ENCODE results near the gene UGT1A6.

UGT1A6 gene

DNA sequence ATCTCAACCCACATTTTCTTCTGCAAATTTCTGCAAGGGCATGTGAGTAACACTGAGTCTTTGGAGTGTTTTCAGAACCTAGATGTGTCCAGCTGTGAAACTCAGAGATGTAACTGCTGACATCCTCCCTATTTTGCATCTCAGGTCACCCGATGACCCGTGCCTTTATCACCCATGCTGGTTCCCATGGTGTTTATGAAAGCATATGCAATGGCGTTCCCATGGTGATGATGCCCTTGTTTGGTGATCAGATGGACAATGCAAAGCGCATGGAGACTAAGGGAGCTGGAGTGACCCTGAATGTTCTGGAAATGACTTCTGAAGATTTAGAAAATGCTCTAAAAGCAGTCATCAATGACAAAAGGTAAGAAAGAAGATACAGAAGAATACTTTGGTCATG, 75.4 kb downstream of the UGT1A6 start:
- DNase-seq (ENCODE audit: low read depth): no peak

DNA sequence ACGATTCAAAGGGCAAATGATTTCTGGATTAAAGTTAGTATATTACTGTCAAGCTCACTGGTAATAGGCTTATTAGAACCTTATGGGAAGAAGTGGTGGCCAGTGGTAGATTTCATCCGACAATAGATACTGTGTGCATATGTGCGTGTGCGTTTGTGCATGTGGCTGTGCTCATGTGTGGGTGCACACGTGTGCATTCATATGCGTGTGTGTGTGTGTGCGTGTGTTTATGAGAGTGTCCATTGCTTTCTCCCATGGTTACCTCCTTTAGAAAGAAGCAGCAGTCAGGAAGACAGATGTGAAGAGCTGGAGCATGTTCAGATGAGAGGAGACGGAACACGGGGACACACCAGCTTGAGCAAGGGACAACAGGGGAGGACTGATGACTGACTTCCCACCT, 76.6 kb downstream of the UGT1A6 start:
- DNase-seq (ENCODE audit: low read depth): no peak

DNA sequence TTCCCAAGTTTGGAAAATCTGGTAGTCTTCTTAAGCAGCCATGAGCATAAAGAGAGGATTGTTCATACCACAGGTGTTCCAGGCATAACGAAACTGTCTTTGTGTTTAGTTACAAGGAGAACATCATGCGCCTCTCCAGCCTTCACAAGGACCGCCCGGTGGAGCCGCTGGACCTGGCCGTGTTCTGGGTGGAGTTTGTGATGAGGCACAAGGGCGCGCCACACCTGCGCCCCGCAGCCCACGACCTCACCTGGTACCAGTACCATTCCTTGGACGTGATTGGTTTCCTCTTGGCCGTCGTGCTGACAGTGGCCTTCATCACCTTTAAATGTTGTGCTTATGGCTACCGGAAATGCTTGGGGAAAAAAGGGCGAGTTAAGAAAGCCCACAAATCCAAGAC, 79.5 kb downstream of the UGT1A6 start:
- DNase-seq (ENCODE audit: low read depth): no peak

DNA sequence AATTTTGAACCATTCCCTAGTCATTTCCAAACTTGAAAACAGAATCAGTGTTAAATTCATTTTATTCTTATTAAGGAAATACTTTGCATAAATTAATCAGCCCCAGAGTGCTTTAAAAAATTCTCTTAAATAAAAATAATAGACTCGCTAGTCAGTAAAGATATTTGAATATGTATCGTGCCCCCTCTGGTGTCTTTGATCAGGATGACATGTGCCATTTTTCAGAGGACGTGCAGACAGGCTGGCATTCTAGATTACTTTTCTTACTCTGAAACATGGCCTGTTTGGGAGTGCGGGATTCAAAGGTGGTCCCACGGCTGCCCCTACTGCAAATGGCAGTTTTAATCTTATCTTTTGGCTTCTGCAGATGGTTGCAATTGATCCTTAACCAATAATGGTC, 79.9 kb downstream of the UGT1A6 start:
- no peak for DNase-seq (ENCODE audit: low read depth)

DNA sequence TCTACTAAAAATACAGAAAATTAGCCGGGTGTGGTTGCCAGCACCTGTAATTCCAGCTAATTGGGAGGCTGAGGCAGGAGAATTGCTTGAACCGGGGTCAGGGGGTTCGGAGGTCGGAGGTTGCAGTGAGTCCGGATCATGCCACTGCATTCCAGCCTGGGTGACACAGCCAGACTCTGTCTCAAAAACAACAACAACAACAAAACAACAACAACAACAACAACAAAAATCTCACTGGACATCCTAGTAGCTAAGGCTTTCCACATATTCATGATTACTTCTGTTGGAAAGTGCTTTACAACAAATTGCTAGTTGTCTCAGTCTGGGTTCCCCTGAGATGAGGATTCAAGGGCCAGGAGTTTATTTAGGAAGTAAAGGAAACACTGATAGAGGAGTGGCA, 81.2 kb downstream of the UGT1A6 start:
- DNase-seq (ENCODE audit: low read depth): no peak

DNA sequence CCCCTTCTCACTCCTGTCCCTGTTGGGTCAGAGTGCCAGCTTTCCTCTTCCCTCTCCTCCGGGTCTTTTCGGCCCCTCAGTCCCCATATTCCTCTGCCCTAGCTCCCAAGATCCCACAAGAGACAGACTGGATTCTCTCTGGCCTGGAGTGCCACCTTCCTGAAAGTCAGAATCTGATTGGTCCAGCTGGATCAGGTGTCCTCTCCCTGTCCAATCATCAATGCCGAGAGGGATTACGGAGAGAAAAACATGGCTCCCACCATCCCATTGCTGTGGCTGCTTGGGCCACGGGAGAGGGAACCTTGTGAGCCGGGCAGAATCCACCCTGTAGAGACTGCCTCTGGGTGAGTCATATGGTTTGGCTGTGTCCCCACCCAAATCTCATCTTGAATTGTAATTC, 82.7 kb downstream of the UGT1A6 start:
- no peak for DNase-seq (ENCODE audit: low read depth)

DNA sequence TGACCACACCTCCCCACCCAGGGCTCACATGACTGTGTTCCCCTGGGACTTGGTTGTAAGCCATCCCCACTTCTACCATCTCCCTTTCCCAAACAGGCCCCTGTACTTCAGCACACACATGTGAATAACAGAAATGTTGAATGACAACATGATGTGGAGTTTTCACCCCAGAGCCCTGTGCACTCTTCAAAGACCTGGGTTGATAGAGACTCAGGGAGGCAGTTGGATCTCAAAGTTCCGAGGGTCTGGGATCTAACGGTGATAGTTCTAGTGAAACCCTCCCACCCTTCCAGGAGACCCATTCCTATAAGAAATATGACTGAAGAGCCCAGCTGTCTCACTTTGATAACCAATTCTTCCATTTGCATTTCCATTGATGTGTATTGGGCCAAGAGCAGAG, 85.3 kb downstream of the UGT1A6 start, which contains the start of gene MROH2A:
Gene MROH2A (plus strand): TSS at position 301 of the 400 bp plus-strand sequence. CDS start 1,029 bp downstream, outside the sequence.
- DNase-seq (ENCODE audit: low read depth): no peak

DNA sequence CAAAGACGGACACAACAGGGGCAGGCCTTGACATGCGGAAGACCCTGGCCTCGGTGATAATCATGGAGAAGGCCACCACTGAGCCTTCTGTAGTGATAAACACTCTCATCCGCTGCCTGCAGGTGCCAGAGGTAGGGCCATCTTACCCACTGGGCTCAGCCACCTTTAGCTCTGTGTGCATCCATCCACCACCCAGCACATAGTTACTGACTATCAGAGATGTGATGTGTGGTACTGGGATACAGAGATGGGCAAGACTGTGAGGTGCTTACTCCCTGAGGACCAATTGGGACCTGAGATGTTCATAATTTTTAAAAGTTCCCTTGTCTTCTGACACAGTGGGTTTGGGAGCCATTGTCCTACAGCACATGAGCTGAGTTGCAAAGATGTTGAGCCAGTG, 87.0 kb downstream of the UGT1A6 start:
- no peak for DNase-seq (ENCODE audit: low read depth)

DNA sequence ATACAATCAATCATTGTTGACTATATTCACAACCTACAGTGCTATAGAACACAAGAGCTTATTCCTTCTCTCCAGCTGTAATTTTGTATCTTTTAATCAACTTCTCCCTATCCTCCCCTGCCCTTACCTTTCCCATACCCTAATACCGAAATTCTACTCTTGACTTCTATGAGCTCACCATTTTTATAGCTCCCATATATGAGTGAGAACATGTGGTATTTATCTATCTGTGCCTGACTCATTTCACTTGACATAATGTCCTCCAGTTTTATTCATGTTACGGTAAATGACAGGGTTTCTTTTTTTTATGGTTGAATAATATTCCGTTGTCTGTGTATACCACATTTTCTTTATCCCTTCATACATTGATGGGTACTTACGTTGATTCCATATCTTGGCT, 88.1 kb downstream of the UGT1A6 start:
- DNase-seq (ENCODE audit: low read depth): no peak

DNA sequence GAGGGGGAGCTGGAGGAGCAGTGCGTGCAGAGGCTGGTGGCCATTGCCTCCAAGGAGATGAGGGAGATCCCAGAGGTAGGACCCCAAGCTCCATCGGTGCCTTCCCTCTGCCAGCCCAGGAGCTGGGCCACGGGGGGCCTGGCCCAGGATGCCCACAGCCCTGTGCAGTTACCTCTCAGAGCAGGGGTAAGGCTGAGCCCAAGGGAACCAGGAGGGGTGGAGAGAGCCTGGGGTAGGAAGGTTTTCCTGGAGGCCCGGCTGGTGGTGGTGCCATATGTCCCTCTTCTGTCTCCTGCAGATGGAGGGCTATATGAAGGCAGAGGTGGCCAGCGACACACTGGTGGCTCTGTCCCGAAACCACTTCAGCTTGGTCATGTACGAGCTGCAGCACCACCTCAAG, 96.9 kb downstream of the UGT1A6 start:
- no peak for DNase-seq (ENCODE audit: low read depth)

DNA sequence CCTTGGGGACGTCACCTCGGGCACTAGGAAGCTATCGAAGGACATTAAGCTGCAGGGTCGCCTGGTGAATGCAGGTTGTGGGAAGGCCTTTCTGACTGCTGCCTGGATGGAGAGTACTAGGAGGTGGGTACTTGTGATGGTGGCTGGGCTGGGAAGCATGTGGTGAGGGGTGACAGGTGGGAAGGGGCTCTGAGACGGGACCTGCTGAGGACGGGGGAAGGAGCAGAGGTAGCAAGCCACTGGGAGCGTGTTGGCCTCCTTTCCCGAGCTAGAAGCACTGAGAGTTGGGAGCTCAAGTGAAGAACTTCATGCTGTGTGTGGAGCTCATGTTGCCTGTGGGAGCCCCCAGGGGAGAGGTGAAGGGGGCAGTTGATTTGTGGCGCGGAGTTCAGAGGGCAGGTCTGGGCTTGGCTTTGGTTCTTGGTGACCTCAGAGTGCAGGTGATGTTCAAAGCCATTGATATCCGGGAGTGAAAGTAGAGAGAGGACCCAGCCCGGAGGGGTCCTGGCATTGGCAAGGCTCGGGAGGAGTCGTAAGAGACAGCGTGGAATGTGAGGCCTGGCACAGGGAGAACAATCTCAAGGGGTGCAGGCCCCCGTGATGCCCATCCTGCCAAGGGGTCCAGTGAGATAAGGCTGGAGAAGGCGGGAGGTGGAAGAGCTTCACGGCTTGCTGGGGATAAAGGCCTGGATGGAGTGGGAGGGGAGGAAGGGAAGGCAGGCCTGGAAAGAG, 98.6 kb downstream of the UGT1A6 start:
- DNase-seq (ENCODE audit: low read depth): no peak

DNA sequence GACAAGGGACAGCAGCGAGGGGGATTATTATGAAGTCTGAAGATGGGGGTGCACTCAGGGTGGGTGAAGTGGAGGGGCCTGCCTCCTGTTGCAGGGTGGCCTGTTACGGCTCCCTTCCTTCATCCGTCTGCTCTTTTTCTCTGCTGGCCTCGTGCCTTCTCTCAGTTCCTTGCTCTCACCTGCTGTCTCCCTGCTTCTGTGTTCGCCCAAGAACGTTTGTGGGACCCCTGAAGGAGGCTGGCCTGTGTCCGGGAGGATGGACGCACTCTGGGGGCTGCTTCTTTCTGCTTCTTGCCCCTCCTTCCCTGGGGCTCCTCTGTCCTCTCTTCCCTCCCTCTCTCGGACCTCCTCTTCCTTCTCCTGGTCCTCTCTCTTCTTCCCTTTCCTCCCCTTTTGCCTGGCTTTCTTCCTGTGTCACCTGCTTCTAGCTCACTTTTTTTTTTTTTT, 99.2 kb downstream of the UGT1A6 start:
- DNase-seq (ENCODE audit: low read depth): no peak

DNA sequence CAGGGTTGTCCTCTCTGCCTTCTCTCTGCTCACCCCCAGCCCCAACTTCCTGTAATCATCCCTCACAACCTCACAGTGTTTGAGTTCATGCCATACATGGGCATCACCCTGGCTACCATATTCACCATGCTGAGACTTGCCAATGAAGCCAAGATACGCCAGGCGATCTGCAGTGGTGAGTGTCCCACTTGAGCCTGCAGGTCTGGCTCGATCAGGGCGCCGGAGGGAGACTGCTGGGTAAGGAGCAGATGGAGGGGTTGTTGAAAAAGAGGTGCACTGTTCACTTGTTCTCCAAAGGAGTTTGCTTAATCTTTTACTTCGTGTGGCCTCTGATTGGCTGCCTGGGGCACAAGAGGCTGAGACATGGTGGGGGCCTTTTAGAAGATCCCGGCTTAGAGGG, 100.0 kb downstream of the UGT1A6 start:
- DNase-seq (ENCODE audit: low read depth): no peak

DNA sequence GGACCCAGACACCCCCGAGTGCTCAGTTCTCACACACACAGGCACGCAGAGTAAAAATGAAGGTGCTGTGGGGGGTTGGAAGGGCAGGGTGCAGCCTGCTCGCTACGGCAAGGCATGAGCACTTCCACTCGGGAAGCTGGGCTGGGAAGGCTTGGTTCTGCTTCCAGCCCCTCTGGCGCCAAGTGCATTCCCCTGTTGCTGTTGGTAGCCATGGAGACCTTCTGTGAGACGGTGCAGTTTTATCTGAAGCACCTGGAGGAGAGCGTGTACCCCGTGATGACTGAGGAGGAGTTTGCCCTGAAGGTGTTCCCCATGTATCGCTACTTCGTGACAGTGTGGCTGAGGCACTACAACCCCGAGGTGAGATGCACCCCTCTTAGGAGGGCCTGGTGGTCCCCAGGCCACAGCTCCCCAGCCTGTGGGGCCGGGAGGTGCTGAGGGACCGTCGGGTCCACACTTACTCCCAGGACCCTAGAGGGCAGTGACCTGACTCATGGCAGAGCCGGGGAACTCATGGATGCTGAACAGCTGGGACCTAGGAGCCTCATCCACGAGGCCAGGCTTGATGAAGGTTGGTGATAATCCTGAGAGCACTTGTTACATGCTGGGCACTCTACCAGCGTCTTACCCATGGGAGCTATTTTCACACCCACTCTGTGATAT, 100.9 kb downstream of the UGT1A6 start:
- DNase-seq (ENCODE audit: low read depth): no peak

DNA sequence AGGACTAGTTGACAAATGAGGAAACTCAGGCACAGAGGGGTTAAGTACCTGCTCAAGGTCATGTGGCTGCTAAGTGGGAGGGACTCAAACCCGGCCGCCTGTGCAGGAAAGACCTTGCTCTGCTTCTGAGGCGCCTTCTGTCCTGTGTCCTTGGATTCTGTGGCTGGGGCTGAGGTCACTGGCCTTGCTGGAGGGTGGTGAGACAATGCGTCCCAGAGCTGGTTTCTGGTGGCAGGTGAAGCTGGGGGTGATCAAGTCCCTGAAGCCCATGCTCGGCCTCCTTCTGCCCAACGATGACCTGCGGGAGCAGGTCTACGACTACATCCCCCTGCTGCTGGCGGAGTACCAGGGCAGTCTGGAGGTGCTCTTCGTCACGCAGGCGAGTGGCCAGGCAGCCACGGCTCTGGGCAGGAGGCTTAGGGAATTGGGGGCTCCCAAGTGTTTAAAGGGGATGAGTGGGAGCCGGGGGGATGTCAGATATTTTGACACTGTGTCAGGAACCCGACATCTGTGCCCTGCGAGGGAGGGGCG, 101.5 kb downstream of the UGT1A6 start:
- DNase-seq (ENCODE audit: low read depth): no peak

DNA sequence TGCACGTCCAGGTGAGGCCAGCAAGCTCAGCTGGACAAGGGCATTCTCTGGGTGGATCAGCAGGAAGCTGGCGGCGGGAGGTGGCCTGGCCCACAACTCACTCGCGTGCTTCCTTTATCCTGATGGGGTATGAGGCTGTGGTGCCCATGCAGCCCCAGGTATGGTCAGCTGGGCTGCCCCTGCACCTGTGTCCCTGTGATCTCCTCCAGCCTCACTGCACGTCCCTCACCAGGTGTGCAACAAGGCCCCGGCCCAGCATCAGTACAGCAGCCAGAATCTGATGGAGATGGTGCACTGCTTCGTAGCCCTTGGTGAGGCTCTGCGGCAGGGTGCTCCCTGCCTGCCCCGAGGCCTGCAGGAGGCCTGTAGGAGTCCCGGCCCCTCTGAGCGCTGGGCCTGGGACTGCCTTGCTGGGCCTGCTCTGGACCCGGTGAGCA, 103.1 kb downstream of the UGT1A6 start:
- DNase-seq (ENCODE audit: low read depth): no peak

DNA sequence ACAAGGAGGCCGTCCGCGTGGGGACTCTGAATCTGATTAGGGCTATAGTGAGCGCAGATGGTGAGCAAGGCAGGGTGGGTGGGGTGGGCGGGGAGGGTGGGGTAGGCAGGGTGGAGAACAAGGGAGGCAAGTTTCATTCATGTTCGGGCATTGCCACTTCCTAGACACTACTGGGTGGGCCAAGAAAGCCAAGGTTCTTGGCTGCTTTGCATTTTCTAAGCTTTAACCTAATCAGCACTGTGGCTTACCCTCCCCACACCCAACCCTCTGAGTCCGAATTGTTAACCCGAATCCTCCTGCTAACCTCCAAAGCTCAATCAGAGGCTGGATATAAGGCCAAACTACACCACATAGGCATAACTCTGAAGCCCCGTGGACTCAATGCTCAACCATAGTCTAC, 103.6 kb downstream of the UGT1A6 start:
- no peak for DNase-seq (ENCODE audit: low read depth)

DNA sequence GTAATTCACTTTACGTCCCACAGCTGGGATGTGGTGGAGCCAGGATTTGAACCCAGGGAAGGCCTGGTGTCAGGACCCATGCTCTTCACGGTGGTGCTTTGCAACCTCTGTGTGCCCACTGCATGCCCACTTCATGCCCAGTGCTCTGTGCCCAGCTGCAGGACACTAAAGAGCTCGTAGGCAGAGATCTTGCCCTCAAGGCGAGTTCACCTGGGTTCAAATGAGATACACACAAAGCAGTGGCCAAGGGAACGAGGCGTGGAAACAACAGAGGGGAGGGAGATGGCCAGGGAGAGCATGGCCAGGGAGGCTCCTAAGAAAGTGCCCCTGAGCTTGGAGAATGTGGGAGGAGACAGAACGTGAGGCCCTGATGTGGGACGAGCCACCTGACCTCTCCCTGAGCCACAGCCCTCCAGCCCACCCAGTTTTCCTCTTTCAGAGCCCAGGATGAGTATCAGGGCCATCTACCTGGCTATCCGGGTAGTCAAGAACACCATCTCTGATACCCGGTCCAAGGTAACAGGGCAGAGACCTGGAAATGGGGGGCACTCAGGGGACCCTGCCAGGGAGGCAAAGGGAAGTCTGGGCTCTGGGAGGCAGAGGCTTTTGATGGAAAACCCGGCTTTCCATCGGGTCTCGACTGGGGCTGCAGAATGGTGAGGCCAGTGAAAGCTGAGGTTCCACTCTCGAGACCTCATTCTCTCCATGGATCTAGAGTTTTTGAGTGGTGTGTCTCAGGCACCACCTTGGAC, 105.8 kb downstream of the UGT1A6 start:
- no peak for DNase-seq (ENCODE audit: low read depth)

DNA sequence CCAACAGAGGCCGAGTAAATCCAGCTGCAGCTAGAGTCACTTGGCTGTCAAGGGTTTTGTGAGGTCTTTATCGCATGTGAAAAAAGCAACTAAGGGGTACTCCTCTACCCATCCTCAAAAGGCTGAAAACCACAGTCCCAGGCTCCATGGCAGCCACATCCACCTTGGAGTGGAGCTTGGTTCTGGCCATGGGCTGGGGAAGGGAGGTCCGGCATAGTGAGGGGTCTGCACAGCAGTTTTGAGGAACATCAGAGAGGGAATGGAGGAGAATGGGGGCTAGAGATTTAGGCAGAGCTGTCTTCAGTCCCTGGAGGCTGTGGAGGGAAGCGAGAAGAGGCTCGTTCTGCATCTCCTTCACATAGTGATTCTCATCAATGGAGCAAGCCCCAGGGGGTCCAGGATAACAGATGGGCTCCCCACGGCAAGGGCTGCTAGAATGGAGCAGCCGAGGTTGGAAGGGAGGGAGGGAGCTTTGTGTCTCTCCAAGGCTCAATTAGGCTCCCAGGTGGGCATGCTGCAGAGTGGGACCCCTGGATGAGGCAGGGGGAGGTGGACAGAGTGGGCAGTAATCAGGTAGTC, 106.5 kb downstream of the UGT1A6 start:
- no peak for DNase-seq (ENCODE audit: low read depth)

DNA sequence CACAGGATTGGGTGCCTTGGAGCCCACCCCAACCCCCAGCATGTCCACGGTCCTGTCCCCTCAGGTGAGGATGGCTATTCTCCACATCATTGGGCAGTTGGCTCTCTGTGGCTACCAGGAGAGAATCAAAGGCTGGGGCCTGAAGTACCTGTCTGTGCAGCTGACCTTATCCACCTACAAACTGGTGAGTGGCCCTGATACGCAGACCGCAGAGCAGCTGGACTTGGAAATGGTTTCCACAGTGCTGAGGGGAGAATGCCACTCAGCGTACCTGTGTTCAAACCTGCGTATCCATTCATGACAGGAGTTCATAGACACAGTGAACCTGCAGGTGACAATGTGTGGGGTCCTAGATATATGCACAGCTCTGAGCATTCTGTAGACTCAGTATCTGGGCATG, 107.0 kb downstream of the UGT1A6 start:
- no peak for DNase-seq (ENCODE audit: low read depth)

DNA sequence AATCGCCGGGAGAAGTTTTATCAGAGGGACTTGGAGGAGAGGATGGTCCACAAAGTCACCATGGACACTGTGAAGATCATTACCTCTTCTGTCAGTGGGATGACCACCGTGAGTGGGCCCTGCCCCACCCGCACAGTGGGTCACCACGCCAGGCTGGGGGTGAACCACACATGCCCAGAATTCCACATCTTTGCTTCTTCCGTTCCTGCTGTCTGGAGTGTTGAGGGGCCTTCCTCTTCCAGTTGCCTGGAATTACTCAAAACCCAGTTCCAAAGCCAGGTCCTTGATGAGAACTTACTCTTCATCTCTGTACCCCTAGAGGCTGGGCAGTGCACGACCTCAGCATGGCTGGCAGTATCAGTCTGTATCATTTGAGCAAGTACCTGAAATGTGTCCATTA, 107.5 kb downstream of the UGT1A6 start:
- DNase-seq (ENCODE audit: low read depth): no peak

DNA sequence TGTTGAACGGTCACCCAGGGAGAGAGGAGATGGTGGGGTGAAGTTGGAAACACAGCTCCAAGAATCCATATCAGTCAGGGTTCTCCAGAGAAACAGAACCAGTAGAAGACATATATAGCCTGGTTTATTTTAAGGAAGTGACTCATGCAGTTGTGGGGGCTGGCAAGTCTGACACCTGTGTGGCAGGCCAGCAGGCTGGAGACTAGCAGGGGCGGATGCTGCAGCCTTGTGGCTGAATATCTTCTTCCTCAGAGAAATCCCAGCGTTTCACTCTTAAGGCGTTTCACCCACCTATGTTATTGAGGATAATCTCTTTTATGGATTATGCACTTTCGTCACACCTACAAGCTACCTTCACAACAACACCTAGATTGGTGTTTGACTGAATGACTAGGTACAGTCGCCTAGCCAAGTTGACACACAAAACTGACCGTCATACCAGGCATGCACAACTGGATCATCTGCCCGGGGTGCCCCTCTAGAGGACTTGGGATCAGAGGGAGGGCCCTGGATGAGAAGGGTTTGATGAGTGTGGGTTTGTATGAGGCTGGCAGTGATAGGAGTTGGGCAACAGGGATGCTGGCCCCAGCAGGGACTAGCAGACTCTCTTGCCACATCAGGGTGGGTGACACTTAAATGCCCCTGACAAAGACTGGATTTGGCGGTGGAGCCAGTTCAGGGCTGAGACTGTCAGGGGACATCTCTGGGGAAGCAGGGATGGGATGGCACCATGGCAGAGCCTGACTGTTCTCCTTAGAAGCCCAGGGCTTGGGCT, 108.9 kb downstream of the UGT1A6 start:
- no peak for DNase-seq (ENCODE audit: low read depth)
